HEK293T (cell line): Measurements from ENCODE around the gene MAB21L4.

Experiments
- ARNT ChIP-seq: fragments of 450-650 bp; IDR thresholded peaks from 2 replicates; pipeline ENCODE4 v1.6.1; 2017; ENCODE audit warnings: mild to moderate bottlenecking
- BHLHE40 ChIP-seq: fragments of 450-650 bp; IDR thresholded peaks from 2 replicates; pipeline ENCODE4 v1.6.1; 2016; ENCODE audit warnings: mild to moderate bottlenecking, moderate library complexity, borderline replicate concordance
- CTBP1 ChIP-seq: fragments of 450-650 bp; IDR thresholded peaks from 2 replicates; pipeline ENCODE4 v1.6.1; 2016; ENCODE audit warnings: borderline replicate concordance
- ELF4 ChIP-seq: fragments of 450-650 bp; IDR thresholded peaks from 2 replicates; pipeline ENCODE4 v1.6.1; 2017; ENCODE audit warnings: antibody characterized with exemption
- FOXA1 ChIP-seq: fragments of 450-650 bp; IDR thresholded peaks from 2 replicates; pipeline ENCODE4 v1.6.1; 2016; ENCODE audit warnings: mild to moderate bottlenecking
- FOXK2 ChIP-seq: fragments of 450-650 bp; IDR thresholded peaks from 2 replicates; pipeline ENCODE4 v1.6.1; 2016; ENCODE audit warnings: mild to moderate bottlenecking
- FOXM1 ChIP-seq: fragments of 450-650 bp; IDR thresholded peaks from 2 replicates; pipeline ENCODE4 v1.6.1; 2017; ENCODE audit warnings: mild to moderate bottlenecking, borderline replicate concordance
- HDGF ChIP-seq: fragments of 450-650 bp; IDR thresholded peaks from 2 replicates; pipeline ENCODE4 v1.6.1; 2017; ENCODE audit warnings: antibody characterized with exemption, borderline replicate concordance
- L3MBTL2 ChIP-seq: fragments of 450-650 bp; conservative IDR thresholded peaks from 2 replicates; pipeline ENCODE4 v1.6.1; 2016; ENCODE audit warnings: mild to moderate bottlenecking
- NFRKB ChIP-seq: fragments of 450-650 bp; IDR thresholded peaks from 2 replicates; pipeline ENCODE4 v1.6.1; 2016; ENCODE audit warnings: mild to moderate bottlenecking, moderate library complexity
- SP1 ChIP-seq: fragments of 450-650 bp; IDR thresholded peaks from 2 replicates; pipeline ENCODE4 v1.6.1; 2017
- SUZ12 ChIP-seq: fragments of 450-650 bp; IDR thresholded peaks from 2 replicates; pipeline ENCODE4 v1.6.1; 2016; ENCODE audit warnings: mild to moderate bottlenecking
- TF ChIP-seq, protein P1 (sequence below): fragments of 450-650 bp; IDR thresholded peaks from 2 replicates; pipeline ENCODE4 v1.6.1; 2016

DNA sequence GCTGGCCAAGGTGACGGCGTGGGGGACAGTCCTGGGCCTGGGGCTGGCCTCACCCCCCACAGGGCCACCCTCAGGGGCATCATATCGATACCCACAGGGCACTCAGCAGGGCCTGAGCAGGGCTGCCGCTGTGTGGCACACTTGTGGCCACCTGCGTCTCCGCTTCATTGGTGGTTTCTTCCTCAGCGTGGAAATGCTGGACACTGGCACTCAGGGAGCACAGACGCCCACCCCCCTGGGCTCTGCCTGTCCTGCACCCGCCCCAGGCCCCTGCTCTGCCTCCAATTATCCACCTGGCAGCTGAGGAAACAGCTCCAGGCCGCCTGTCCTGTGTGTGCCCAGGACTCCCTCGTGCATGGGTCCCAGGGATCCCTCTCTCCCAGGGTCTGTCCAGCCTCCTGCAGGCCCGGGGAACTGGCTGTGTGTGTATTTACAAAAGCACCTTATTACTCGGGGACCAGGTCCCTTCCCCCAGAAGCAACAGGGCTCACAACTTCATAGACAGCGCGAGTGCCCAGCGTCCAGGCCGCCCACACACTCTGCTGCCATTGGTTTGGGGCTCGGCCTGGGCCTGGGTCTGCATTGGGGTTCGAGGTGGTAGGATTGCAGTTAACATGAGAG, 23.3 kb upstream of the MAB21L4 start:
- TF ChIP-seq, protein P1, sequence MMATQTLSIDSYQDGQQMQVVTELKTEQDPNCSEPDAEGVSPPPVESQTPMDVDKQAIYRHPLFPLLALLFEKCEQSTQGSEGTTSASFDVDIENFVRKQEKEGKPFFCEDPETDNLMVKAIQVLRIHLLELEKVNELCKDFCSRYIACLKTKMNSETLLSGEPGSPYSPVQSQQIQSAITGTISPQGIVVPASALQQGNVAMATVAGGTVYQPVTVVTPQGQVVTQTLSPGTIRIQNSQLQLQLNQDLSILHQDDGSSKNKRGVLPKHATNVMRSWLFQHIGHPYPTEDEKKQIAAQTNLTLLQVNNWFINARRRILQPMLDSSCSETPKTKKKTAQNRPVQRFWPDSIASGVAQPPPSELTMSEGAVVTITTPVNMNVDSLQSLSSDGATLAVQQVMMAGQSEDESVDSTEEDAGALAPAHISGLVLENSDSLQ: no peak
- TF ChIP-seq FOXA1 (no peak), ELF4 (no peak), SUZ12 (no peak), CTBP1 (no peak), FOXK2 (no peak), FOXM1 (no peak), HDGF (no peak), L3MBTL2 (no peak), ARNT (no peak), BHLHE40 (no peak), NFRKB (no peak), SP1 (no peak)
